HL-60 (cell line): Measurements from ENCODE around the gene LUZP2.

Experiments
- DNase-seq, 2 experiments: peaks; one replicate each; pipeline ENCODE4 v3.0.0-alpha.2; 2010 to 2020; ENCODE audit warnings: low read depth in 1 of 2, low spot score in 1 of 2
- H3K27ac ChIP-seq: fragments of 250-450 bp; sonication (Bioruptor Pico); replicated peaks from 2 replicates; pipeline ENCODE4 v1.5.1; 2020; ENCODE audit warnings: mild to moderate bottlenecking, moderate library complexity
- H3K27me3 ChIP-seq: fragments of 250-450 bp; sonication (Bioruptor Pico); 2 replicates; pipeline ENCODE4 v1.5.1; 2021; ENCODE audit warnings: mild to moderate bottlenecking, moderate library complexity; ENCODE audit not compliant: insufficient read depth, poor library complexity, severe bottlenecking
- H3K4me3 ChIP-seq: replicated peaks from 2 replicates; pipeline ENCODE4 v1.5.1; 2011; ENCODE audit warnings: mild to moderate bottlenecking, control low read depth, low read length; ENCODE audit not compliant: insufficient read depth
- CTCF ChIP-seq: IDR thresholded peaks from one replicate; pipeline ENCODE4 v1.5.1; 2011; ENCODE audit warnings: low read length, control low read depth, inconsistent platforms; ENCODE audit not compliant: insufficient read depth
- GABPA ChIP-seq: IDR thresholded peaks from 2 replicates; pipeline ENCODE4 v1.6.1; 2012; ENCODE audit warnings: low read depth
- POLR2AphosphoS5 ChIP-seq: IDR thresholded peaks from 2 replicates; pipeline ENCODE4 v1.6.1; 2012; ENCODE audit warnings: low read depth
- REST ChIP-seq: IDR thresholded peaks from 2 replicates; pipeline ENCODE4 v1.6.1; 2012; ENCODE audit warnings: low read depth; ENCODE audit not compliant: insufficient replicate concordance
- SPI1 ChIP-seq: IDR thresholded peaks from 2 replicates; pipeline ENCODE4 v1.6.1; 2012; ENCODE audit warnings: low read depth, mild to moderate bottlenecking, borderline replicate concordance

LUZP2 gene

GRCh38 chr11:24779791-24780190 is 282.9 kb downstream of the LUZP2 start:
- TF ChIP-seq CTCF (no peak), POLR2AphosphoS5 (no peak), SPI1 (no peak), REST (no peak), GABPA (no peak)
- Histone ChIP-seq H3K4me3 (no peak overlapping the region), H3K27ac (no peak overlapping the region), H3K27me3 (no peaks in the 10 kb centered on the region)
- no peak for DNase-seq

- no peaks in the 10 kb centered on the region for H3K27me3 ChIP-seq
- no peak overlapping the region for H3K27ac ChIP-seq
- no peak for TF ChIP-seq POLR2AphosphoS5
- TF ChIP-seq GABPA = no peak
- TF ChIP-seq REST = no peak
- TF ChIP-seq SPI1 = no peak
- no peak for TF ChIP-seq CTCF
- DNase-seq = no peak
- H3K4me3 ChIP-seq = no peak overlapping the region
Measured at GRCh38 chr11:24781288-24781687, 284.4 kb downstream of the LUZP2 start.

GRCh38 chr11:24793479-24793878 is 296.6 kb downstream of the LUZP2 start:
- TF ChIP-seq CTCF = no peak
- TF ChIP-seq SPI1 = no peak
- no peak for TF ChIP-seq POLR2AphosphoS5
- no peak for TF ChIP-seq GABPA
- no peak for TF ChIP-seq REST
- DNase-seq = no peak
- H3K27me3 ChIP-seq = no peaks in the 10 kb centered on the region

More at GRCh38 chr11:24793479-24793878, 296.6 kb downstream of the LUZP2 start:
- Histone ChIP-seq H3K27ac (no peak overlapping the region), H3K4me3 (no peak overlapping the region)
